ENCODE results near the gene SPAG4.

DNA sequence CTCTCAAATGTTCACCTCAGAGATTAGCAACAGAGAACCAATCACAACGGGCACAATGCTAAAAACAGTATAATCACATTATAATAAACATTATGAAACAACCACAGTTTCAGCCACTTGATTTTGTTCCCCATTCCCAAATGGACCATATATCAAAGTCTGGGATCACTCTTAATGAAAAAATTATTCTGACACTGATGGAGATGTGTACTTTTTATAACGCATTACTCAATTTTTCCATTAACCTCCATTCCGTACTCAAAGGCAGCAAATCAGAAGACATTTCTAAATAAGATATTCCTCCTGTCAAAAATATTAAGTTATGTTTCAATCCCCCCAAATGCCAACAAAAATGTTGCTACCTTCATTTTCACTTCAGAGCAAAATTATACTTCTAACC, 46.3 kb downstream of the SPAG4 start:
- TF ChIP-seq, protein P1, sequence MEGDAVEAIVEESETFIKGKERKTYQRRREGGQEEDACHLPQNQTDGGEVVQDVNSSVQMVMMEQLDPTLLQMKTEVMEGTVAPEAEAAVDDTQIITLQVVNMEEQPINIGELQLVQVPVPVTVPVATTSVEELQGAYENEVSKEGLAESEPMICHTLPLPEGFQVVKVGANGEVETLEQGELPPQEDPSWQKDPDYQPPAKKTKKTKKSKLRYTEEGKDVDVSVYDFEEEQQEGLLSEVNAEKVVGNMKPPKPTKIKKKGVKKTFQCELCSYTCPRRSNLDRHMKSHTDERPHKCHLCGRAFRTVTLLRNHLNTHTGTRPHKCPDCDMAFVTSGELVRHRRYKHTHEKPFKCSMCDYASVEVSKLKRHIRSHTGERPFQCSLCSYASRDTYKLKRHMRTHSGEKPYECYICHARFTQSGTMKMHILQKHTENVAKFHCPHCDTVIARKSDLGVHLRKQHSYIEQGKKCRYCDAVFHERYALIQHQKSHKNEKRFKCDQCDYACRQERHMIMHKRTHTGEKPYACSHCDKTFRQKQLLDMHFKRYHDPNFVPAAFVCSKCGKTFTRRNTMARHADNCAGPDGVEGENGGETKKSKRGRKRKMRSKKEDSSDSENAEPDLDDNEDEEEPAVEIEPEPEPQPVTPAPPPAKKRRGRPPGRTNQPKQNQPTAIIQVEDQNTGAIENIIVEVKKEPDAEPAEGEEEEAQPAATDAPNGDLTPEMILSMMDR (conservative IDR thresholded peaks at IDR 0.05; ENCODE audit: low read length): no peak
- TF ChIP-seq EZH2phosphoT487 (IDR thresholded peaks at IDR 0.05; ENCODE audit: borderline replicate concordance): no peak
